NK-92 treated with Interleukin-12 subunit alpha and Interleukin-12 subunit beta, amount 100 ng/mL, for 24 hours (cell line): ENCODE measurements around the gene TMEM63C.

Experiments
- DNase-seq: peaks from one replicate; lab custom pipeline; 2025; lab: John Stamatoyannopoulos, UW

TMEM63C gene

DNA sequence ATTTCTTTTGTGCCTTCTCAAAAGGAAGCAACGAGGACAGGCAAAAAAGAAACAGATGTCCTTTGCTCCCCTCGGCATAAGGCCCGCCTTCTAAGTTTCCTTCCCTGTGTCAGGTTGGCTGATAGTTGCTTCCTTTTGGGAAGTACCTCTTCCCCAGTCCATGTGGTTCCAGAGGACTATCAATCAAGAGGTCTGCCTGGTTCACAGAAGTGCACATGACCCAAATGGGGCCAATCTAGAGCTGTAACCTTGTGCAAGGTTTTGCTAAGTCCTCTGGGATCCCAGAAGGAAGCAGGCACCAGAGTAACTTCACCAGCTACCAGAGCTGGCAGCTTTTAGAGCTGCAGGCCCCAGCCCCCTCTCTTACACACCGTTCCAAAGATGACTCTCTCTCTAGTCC is 42.6 kb downstream of the TMEM63C start:
- no peak for DNase-seq

DNA sequence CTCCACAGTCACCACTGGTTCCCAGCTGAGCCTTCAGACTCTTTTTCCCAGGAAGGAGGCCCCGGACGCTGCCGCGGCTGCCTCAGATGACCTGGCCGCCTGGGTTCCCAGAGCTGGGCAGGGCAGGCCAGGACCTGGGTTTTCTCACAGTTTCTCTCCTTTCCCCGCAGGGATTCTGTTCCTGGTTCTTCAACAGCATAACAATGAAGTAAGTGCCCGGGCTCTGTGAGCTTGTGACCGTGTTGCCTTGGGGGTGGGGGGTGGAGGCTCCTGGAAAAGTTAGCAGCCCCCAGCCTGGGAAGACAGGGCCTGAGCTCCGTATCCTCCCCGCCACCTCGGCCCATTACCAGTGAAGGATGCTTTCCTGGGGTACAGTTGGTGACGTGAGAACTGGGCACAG is 43.7 kb downstream of the TMEM63C start:
- no peak for DNase-seq

DNA sequence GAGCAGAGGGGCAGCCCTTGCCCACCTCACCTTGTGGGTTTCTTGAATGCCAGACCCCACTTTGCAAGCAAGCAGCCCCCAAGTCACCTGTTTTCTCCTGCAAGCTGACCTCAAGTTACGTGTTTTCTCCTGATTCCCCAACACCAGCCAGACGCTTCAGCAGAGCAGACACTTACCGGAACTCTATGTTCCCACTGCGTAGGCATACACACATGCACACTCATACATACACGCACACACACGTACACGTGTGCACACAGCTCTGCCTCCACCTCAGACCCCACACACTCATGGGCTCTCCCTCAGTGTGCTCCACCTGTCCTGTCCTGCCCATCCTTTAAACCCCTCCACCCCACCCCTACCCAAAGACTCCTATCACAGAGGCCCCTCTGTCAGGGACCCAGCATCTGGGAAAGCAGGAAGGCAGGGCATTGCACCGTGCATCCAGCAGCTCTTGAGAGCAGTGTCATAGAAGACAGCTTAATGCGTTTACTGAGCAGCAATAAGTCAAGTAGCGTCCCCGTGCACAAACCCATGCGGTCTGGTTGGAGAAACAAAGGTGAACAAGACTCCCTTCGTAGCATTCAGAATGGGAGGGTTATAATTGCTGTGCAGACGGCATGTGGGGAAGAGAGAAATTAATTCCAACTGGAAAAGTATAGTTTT is 44.4 kb downstream of the TMEM63C start:
- no peak for DNase-seq

DNA sequence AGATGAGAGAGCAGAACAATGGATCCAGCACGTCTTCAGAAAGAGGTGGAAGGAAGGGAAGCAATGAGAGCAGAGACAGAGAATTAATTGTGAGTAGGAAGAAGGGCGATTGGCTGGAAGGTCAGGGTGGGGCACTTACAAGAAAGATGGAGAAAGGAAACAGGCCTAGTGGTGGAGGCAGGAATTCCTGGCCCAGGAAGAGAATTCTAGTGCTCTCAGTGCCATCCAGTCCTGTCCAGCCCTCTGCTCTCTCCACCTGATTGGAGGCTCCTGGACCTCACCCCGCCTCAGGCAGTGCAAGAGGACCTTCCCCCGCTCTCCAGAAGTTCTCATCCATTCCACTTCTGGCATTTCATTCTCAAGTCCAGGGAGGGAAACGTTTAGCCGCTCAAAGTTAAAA is 46.5 kb downstream of the TMEM63C start:
- no peak for DNase-seq

DNA sequence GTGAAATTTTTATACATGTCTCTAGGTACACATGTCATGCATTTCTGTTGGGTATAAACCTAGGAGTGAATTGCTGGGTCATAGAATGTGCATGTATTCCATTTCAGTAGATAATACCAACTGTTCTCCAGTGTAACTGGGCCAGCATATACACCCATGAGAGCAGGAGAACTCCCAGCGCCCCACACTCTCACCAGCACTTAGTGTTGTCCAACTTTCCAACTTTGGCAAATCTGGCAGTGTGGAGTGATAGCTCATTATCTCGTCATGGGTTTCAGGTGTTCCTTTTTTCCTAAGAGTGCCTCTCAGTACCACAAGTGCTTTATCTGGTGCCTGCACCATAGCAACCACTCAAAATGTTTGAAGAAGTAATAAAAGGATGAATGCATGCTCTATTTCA is 49.3 kb downstream of the TMEM63C start:
- DNase-seq: no peak

DNA sequence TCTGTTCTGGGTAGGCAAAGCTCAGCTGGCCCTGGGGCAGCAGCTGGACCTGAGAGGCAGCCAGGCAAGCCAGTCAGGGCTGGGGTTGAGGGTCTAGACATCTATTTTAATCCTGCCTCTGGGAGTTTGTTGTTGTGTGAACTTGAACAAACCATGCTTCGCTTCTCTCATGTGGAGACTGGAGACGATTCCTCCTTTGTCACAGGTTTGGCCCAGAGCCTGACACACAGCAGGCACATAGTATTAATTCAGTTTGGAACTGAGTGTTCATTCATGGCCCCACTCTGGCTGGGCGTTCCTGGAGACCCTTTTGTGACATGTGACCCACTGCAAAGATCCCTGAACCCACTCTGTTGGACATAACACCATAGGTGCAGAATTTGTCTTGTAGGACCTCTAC is 50.1 kb downstream of the TMEM63C start:
- DNase-seq: no peak

DNA sequence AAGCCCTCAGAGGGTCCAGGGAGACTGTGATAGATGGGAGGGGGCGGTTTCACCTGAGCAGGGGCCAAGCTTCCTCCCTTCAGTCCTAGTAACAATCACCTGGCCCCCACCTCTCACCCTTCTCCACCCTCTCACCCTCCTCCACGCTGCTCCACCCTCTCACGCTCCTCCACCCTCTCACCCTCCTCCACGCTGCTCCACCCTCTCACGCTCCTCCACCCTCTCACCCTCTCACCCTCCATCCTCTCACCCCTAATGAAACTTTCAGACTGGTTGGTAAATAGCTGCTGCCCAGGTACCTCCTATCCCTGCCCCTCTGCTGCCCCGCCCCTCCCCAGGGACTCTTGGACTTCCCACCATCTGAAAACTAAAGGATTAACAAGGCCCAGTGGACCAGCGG is 55.2 kb downstream of the TMEM63C start:
- DNase-seq: no peak

DNA sequence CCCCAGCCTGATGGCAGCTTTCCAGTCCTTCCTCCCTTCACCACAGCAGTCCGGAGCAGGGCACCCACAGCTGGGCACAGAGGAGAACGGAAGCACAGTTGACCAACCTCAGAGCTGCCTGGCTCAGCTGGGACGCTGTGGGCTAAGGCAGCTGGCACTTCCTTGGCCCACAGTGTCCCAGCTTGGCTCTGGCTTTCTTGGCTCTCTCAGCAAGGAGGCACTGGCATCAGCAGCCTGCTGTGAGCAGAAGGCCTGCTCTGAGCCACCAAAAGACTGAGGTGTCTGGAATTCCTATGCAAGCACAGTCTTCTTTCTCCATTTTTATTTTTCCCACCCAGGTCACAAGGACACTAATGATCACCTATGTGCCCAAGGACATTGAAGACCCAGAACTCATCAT is 56.8 kb downstream of the TMEM63C start:
- DNase-seq: no peak

DNA sequence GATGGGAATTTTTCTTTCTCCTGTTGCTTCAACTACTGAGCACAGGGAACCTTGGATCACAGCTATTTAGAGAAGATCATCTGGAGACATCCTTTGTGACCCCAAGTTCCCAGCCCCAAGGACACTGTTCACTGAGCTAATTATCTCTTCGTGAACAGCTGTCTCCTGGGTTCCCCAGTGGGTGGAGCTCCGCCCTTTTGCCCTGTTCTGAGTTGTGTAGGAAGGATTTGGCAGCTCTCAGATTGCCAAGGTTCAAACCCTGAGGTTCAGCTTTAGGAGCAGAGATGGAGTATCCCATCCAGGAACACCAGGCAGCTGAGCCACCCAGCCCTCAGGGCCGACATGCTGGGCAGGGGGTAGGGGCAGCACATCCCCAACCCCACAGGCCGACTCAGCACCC is 57.4 kb downstream of the TMEM63C start:
- no peak for DNase-seq

DNA sequence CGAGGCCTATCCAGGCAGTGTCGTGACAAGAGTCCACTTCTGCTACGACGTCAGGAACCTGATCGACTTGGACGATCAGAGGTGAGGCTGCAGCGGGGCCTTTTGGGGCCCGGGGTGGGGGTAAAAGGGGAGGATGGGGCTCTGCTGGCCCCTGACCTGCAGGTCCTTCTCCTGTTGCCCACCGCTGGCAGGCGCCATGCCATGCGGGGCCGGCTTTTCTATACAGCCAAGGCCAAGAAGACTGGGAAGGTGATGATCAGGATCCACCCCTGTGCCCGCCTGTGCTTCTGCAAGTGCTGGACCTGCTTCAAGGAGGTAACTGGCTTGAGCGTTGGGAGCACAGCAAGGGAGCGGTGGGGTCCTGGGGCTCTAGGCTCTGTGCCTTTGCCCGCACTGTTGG is 57.8 kb downstream of the TMEM63C start:
- DNase-seq: no peak

DNA sequence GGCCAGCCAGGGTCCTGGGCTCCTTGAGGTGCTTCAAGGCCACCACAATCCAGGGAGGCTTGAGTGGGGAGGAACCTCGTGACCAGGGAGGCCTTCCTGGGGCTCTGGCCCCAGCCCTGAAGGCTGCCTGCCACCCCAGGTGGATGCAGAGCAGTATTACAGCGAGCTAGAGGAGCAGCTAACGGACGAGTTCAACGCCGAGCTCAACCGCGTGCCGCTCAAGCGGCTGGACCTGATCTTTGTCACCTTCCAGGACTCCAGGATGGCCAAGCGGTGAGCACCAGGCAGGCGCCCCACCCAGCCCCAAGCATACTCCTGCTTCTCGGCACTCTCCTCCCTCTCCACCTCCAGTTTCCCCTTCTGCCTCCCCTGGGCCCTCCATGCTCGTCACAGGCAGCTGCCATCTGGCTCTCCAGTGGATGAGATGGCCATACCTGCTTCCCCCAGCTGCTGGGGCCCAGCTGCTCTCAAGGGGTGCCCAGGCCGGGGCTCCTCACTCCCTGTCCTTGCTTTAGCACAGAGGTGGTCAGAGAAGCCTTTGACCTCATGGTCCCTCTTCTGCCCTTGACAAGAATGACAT is 58.8 kb downstream of the TMEM63C start:
- DNase-seq: no peak

DNA sequence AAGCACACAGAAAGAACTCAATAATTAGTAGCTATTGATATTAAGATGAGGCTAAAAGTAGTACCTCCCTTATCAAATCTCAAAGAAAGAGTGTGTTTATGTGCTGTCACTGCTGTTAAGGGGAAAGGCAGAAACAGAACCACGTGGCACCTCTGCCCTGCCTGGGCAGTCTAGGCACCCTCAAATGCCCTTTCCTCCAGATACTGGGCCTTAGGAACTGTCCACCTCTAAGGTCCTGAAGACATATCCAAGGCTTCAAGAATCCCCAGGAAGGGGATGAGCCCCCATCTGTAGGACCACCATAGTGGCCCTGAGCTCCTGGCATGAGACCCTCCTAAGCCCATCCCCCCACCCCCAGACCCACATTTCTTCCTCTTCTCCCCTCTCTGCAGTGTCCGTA is 60.4 kb downstream of the TMEM63C start:
- no peak for DNase-seq

DNA sequence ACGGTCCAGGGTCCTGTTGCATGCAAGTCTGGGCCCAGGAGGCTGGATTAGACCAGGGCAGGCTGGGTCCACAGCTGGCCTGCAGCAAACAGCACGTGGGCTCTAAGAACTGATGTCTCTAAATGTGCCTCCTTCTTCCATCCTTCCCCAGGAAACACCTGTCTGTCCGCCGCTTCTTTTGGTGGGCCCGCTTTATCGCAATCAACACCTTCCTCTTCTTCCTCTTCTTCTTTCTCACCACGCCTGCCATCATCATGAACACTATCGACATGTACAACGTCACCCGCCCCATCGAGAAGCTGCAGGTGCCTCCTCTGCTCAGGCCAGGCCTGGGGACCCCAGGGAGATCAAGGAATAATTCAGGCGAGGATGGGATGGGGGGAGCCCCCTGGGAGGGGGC is 61.2 kb downstream of the TMEM63C start:
- no peak for DNase-seq

DNA sequence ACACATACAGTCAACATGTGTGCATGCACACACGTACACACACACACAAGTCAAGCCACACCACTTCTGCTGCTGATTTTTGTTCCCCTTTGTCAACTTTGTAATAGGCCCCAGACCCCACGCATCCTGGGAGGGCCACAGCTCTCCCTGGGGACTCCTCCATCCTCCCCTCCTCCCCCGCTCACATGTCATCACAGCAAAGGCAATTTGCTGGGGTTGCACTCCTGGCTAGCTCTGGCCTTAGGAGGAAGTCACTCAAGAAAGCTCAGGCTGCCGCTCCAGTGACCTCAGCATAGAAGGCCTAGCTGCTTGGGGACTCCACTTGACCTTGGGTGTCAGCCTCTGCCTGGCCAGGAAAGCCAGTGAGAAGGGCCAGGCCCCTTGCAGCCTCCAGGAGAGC is 62.3 kb downstream of the TMEM63C start:
- DNase-seq: no peak

DNA sequence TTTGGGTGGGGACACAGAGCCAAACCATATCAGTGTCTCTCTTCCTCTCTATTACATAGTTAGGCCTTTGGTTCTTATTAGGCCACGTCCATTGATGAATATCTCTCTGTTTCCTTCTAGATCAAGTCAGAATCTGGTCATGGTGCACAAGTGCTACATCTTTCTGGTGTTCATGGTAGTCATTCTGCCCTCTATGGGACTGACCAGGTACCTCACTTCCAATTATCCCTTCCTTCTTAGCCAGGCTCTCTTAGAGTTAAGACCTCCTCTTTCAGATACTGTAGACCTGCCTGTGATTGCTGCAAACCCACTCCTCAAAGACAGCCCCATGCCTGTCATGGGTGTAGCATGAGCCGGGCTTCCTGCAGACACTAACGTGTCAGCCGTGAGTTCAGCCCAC is 64.2 kb downstream of the TMEM63C start:
- DNase-seq: no peak

DNA sequence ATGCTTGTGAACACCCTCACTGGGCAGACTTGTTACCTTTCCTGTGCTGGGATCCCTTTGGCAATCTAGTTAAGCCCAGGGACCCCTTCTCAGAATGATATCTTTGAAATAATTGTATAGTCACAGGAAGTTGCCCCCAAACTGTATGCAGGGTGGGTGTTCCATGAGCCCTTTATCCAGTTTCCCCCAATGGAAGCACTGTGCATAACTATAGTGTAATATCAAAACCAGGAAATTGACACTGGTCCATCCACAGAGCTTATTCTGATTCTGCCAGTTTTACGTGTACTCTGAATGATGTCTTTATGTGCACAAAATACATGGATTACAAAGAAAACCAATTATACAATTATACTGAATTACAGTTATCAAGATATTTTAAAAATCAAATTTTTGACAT is 65.2 kb downstream of the TMEM63C start:
- DNase-seq: no peak

DNA sequence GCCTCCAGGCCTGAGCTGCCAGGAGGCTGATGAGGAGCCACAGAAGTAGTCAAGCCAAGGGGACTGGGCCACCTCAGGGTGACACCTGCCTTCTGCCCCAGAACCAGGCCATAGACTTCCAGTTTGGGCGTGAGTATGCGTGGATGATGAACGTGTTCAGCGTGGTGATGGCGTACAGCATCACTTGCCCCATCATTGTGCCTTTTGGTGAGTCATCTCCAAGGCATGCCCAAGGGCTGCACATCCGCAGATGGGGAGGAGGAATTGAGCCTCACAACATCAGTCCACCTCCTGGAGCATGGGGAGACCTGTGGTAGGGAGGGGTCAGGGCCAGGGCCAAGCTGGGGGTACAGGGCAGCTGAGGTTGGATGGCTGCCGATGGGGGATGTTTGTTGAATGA is 67.1 kb downstream of the TMEM63C start:
- DNase-seq: no peak

DNA sequence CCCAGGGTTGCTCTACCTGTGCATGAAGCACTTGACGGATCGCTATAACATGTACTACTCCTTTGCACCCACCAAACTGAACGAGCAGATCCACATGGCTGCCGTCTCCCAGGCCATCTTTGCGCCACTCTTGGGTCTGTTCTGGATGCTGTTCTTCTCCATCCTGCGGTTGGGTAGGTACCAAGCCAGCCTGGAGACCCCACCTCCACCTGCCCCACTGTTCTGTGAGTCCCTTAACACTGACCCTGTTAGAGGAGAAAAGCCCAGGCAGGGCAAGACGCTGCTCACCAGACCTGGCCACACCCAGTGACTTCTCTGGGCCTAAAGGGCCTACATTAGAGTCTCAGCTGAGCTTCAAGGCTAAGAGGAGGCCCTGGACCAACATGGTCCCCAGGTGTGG is 67.7 kb downstream of the TMEM63C start:
- no peak for DNase-seq

DNA sequence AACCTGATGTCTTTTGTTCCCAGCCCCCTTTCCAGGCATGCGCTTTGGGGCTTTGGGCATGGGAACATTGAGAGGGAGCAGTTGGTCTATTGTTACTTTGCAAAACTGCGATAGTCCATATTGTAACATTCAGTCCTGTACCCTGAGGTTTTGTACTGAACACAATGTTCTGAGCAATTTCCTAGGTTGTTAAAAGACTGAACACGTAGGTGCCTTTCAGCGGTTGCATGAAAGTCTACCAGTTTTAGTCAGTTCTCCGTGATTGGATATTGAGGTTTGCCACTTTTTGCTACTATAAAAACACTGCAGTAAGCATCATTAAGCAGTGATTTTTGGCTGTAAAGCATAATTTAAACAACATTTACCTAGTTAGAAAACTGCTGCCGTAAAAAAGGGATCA is 69.3 kb downstream of the TMEM63C start:
- no peak for DNase-seq

DNA sequence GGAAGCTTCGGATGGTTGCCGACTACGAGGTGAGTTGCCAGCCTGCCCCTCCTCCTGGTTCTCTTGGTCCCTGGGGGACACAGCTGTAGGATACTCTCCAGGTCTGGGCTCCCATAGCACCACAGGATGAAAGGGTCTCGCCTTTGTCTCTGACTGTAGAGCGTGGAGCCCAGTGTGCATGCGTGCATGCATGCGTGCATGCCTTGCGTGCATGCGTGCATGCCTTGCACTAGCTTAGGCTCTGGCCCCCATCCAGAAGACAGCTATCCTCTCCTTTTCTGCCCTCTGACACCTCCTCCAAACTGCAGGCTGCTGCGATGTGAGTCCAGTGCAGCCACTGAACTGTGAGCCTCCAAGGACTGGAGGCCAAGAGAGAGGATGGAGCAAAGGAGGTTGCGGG is 70.3 kb downstream of the TMEM63C start:
- DNase-seq: no peak

DNA sequence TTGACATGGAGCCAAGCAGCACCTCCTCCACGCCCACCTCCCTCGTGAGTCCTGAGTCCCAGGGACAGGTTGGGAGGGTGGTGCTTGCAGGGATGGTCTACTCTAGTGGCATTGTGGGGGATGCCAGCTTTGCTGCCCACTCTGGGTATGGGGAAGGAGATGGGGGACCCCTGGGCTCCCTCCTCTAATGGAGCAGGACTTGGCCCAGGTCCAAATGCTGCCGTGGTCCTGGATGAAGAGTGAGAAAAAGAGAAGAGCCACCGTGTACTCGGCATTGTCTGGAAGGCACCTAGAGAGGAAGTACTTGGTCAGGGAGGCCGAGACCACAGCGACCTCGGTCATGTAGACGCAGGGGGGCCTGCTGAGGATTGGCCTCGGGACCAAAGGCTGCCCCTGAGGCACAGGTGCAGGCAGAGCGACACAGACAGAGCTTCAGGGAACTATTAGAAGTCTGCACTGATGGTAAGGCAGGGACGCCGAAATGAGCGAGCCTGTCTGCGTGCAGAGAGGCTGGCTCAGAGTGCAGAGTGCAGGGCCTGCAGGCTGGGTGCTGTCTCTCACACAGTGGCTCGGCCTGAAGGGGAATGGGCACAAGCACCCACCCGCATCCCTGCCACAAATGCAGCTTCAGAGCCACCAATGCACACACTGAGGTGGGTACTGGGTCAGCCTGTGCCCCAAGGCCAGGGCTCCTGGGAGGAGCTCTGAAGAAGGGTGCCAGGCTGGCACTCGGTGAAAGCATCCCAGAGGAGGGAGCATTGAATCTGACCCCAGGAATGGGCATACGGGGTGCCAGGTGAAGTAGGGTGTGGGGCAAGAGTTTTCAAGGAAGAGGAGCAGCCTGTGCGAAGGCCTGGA is 72.0 kb downstream of the TMEM63C start:
- no peak for DNase-seq

DNA sequence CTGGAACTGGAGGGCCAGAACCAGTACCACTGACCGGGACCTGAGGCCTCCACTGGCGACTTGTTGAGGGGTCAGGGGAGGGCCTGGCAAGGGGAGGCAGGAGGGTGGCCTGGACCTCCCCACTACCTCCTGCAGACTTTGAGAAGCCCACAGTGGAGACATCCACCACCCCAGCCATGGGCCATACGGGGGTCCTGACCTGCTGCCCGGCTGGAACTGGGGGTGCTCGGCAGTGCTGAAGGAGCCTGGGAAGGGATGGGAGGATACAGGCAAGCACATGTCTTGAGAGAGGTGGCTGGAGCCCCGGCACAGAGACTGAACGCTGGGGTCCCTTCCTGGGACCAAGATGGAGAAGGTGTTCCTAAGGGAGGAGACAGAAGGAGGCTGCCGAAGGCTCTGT is 75.1 kb downstream of the TMEM63C start:
- no peak for DNase-seq

DNA sequence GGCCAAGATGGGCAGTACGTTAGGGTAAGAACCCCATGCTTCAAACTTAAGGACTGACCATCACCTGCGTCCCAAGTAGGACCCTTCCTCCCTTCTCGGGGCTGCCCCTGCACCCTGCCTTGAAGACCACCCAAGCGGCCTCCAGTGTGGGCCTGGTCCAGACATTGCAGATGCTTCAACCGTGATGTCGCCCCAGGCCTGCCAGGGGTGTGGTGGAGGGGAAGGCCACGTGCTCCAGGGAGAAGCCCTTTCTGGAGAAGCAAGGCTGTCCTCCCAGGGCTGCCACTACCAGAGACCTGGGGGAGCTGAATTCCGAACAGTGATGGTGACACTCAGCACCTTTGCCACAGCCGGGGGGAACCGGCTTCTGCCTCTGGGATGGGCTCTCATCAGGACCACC is 76.1 kb downstream of the TMEM63C start:
- no peak for DNase-seq

DNA sequence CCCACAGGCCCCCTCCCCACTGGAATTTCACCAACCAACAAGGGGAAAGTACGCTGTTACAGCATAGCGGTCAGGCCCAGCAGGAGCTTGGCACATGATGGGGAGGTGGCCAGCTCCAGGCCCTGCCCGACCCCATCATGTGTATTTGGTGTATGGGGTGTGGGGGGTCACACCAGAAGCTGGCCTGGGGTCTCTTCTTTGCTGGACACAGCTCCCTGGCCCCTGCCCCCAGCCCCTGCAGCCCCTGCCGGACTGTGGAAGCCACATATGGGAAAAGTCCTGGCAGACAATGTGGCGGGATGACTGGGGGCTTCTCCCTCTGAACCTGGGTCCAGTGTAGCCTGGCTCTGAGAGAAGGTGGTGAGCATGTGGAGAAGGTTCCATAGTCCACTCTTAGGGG is 77.0 kb downstream of the TMEM63C start:
- DNase-seq: no peak
